T-helper 1 cell treated with Interleukin-12 subunit alpha and Interleukin-12 subunit beta and Interleukin-4 antibody, amounts not matched to agents 30 μg/mL and 1 μg/mL, for 36 hours (primary cell): ENCODE results near the gene ATF2.

Experiments used
- H3K27ac Mint-ChIP-seq: one replicate; pipeline ENCODE4 v1.8.0; 2021; ENCODE audit warnings: mild to moderate bottlenecking, mixed read lengths
- H3K27me3 Mint-ChIP-seq: one replicate; pipeline ENCODE4 v1.8.0; 2021; ENCODE audit warnings: low read depth, mixed read lengths
- H3K36me3 Mint-ChIP-seq: one replicate; pipeline ENCODE4 v1.8.0; 2021; ENCODE audit warnings: low read depth, mixed read lengths
- H3K4me1 Mint-ChIP-seq: one replicate; pipeline ENCODE4 v1.8.0; 2021; ENCODE audit warnings: low read depth, mixed read lengths
- H3K4me3 Mint-ChIP-seq: one replicate; pipeline ENCODE4 v1.8.0; 2021; ENCODE audit warnings: mild to moderate bottlenecking, moderate library complexity, mixed read lengths
- H3K9me3 Mint-ChIP-seq: one replicate; pipeline ENCODE4 v1.8.0; 2021; ENCODE audit warnings: mixed read lengths

The ATF2 gene, protein sequence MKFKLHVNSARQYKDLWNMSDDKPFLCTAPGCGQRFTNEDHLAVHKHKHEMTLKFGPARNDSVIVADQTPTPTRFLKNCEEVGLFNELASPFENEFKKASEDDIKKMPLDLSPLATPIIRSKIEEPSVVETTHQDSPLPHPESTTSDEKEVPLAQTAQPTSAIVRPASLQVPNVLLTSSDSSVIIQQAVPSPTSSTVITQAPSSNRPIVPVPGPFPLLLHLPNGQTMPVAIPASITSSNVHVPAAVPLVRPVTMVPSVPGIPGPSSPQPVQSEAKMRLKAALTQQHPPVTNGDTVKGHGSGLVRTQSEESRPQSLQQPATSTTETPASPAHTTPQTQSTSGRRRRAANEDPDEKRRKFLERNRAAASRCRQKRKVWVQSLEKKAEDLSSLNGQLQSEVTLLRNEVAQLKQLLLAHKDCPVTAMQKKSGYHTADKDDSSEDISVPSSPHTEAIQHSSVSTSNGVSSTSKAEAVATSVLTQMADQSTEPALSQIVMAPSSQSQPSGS

DNA sequence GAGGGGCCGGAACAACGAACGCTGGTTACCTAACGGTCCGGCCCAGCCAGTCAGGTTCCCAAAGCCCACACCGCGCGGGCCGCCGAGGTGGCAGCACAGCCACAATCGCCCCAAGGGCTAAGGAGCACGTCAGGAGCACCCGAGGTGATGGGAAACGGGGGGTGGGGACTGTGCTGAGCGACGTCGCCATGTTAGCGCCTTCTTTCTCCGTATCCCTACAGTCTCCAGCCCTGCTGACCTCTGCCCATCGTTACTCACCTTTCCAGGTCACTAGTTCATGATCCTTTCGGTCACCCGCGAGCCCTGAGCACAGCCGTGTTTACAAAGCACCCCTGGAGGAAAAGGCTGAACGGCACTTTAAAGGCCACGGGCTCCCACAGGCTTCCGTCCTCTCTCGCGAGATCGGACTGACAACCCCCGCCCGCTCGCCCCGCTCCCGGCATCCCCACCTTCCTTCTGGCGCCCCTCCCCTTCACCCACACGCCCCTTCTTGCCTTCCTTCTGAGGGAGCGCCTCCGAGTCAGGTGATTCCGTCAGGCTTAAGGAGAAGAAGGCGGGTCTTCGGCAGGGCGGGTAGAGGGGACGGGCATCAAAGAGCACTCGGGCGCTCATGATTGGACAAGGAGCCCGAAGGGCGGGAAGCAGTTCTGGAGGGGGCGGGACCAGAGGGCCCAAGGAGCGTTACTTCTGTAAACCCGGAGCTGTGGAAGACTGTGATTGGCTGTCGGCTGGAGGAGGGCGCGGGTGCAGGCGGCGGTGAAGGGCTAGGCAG is at the start of gene ATF2:
TSS of gene ATF2 (minus strand) at position 412 of the 772 bp plus-strand sequence. CDS start 31,760 bp downstream, outside the sequence.
- no peaks in the 10 kb centered on the region for H3K9me3 Mint-ChIP-seq
- no peaks in the 10 kb centered on the region for H3K27me3 Mint-ChIP-seq
- peaks cover 15% of the 10 kb centered on the region for H3K36me3 Mint-ChIP-seq
- H3K4me1 Mint-ChIP-seq = peaks cover 35% of the 10 kb centered on the region
- H3K27ac Mint-ChIP-seq = peak within 1 kb of the TSS; percentile 97
- H3K4me3 Mint-ChIP-seq = peak within 1 kb of the TSS; percentile 99

DNA sequence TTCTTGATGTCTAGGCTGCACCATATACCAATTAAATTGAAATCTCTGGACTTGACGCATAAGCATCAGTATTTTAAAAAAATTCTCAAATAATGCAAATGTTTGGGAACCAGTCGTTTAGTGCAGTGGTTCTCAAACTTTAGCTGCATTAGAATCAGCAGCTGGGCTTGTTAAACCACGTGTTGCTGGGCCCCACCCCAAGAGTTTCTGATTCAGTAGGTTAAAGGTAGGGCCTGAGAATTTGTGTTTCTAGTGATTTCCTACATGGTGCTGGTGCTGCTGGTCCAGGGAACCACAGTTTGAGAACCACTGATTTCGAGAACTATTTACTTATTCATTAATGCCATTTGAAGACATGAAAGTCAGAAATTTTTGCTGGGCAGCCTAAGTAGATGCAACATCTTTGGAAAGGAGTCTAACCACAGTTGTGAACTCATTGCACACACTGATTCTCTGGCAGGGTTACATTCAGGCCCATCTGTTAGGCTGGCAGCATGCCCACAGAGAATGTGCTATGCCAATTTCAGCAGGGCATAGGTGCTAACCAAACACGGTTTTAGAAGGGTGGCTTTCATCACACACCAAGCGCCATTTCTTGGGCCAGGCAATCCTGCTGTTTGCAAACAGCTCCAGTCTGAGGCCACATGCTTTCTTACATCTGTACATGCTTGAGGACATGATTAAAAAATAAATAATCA is 39.9 kb upstream of the ATF2 start:
- H3K36me3 Mint-ChIP-seq = no peaks in the 10 kb centered on the region
- H3K4me3 Mint-ChIP-seq = no peak overlapping the region
- no peak overlapping the region for H3K27ac Mint-ChIP-seq
- H3K9me3 Mint-ChIP-seq = no peaks in the 10 kb centered on the region
- peaks cover 2% of the 10 kb centered on the region for H3K4me1 Mint-ChIP-seq
- peaks cover 33% of the 10 kb centered on the region for H3K27me3 Mint-ChIP-seq

DNA sequence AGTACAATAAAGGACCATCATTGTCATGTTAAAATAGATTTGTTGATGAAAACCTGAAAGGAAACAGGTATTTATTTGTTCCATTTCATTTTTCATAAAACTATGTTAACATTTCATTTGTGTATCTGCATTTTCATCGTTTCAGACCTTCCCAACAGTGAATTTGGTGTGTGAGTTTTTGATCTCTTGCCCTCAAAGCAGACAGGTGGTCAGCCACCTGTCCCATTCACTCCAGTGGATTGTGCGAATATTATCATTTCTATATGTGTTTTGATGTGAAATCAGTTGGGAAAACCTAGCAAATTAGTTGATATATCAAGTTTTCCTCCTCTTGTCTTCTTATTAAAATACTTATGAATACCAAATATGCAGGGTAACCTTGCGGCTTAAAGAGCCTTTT is 38.9 kb upstream of the ATF2 start:
- H3K4me3 Mint-ChIP-seq = no peak overlapping the region
- no peak overlapping the region for H3K27ac Mint-ChIP-seq
- H3K27me3 Mint-ChIP-seq = peaks cover 28% of the 10 kb centered on the region
- peaks cover 2% of the 10 kb centered on the region for H3K4me1 Mint-ChIP-seq
- H3K9me3 Mint-ChIP-seq = no peaks in the 10 kb centered on the region
- no peaks in the 10 kb centered on the region for H3K36me3 Mint-ChIP-seq

DNA sequence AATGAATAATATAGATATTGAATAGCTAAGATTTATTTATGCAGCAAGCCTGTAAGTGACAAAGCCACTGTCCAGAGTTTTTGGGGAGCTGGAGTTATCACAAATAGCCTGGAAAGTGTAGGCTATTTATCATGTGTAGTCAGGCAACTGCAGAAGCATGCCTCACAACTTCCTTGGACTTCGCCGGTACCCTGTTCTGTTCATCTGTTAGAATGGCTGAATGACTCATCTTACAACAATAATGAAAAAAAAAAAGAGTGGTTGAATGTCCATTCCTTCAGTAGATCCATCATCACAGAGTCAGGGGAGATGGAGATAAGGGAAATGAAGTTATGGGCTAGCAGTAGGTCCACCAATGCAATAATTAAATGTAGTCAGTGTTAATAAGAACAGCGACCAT is 37.5 kb upstream of the ATF2 start:
- Mint-ChIP-seq H3K4me3 (no peak overlapping the region), H3K9me3 (no peaks in the 10 kb centered on the region), H3K4me1 (peaks cover 2% of the 10 kb centered on the region), H3K27me3 (peaks cover 28% of the 10 kb centered on the region), H3K27ac (no peak overlapping the region), H3K36me3 (no peaks in the 10 kb centered on the region)

DNA sequence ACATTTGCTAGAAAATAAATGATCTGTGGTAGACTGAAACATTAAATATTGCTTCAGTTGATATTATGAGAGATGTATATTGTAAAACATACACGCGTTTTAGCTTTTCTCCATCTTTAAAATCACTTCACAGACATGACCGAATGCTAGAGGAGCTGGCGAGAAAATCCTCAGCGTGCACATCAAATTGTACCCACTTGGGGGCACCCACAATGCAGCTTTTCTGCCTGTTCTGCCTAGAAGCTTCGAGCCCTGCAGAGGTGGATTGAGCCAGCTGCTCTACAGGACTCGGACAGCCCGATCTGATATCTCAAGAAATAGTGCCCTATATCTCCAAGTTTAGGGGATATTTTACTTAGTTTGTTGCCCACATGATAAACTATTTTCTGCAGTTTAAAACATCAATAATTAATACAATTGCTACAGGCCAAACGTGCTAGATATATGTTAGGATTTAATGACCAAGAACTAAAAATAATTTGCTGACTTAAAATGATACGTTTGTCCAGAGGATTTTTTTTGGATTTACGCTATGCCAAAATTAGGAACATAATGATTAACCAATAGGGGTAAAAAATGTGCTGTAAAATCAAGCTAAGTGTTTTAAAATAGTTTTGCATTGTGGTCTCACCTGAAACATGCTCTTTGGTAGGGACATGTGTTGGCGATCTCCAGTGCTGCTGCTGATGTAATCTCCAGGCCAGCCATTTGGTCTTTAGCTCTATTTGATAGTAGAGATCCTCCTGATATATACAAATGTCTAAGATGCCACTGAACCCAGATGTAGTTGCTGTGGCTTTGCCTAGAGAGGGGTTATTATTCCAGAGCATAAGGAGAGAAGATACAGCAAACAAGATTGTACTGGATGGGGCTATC is 35.9 kb upstream of the ATF2 start:
- no peaks in the 10 kb centered on the region for H3K9me3 Mint-ChIP-seq
- no peak overlapping the region for H3K27ac Mint-ChIP-seq

DNA sequence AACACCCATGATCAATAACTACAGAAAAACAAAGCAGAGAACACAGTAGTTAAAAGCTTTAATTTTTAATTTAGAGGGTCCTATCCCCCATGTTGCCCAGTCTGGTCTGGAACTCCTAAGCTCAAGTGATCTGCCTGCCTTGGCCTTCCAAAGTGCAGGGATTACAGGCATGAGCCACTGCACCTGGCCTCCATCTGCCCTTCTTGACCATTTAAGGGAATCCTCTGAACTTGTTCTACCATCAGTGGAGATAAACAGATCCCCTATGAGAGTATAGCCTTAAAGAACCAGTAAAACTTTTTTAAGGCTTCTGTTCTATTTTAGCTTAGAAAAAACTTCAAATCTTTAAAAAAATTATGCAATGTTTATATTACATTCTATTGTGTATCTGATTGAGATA is 27.0 kb upstream of the ATF2 start:
- Mint-ChIP-seq H3K27me3 (peaks cover 47% of the 10 kb centered on the region), H3K36me3 (no peaks in the 10 kb centered on the region), H3K4me1 (no peaks in the 10 kb centered on the region), H3K9me3 (peaks cover 5% of the 10 kb centered on the region), H3K27ac (no peak overlapping the region), H3K4me3 (no peak overlapping the region)

More for the DNA sequence above, 35.9 kb upstream of the ATF2 start:
- Mint-ChIP-seq H3K36me3 (no peaks in the 10 kb centered on the region), H3K4me3 (no peak overlapping the region), H3K4me1 (peaks cover 2% of the 10 kb centered on the region), H3K27me3 (peaks cover 33% of the 10 kb centered on the region)

DNA sequence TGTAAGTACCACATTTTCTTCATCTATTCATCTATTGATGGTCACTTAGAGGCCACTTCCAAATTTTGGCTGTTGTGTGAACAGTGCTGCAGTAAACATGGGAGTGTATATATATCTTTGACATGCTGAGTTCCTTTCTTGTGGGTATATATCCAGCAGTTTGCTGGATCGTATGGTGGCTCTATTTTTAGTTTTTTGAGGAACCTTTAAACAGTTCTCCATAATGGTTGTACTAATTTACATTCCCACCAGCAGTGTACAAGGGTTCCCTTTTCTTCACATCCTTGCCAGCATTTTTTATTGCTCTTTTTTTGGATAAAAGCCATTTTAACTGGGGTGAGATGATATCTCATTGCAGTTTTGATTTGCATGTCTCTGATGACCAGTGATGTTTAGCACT is 20.8 kb upstream of the ATF2 start:
- Mint-ChIP-seq H3K4me3 (no peak overlapping the region), H3K27me3 (peaks cover 42% of the 10 kb centered on the region), H3K9me3 (peaks cover 5% of the 10 kb centered on the region), H3K36me3 (no peaks in the 10 kb centered on the region), H3K27ac (no peak overlapping the region), H3K4me1 (no peaks in the 10 kb centered on the region)

DNA sequence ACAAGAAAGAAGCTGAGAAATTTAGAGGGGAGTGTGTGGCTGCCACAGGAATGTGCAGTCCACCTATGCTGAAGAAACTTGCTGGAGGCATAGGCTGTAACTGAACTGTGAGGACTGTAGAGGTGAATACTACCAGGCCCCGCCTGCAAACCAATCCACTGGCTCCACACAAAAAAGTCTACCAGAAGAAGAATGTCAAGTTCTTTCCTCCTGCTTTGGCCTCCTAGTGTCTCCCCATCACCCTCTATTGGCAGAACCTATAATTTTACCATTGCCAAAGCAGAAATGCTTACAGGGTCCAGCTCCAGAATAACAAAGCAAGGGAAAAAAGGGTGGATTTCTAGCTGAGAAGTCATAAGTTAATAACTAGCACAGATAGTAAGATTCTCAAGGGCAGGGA is 19.4 kb upstream of the ATF2 start:
- Mint-ChIP-seq H3K9me3 (peaks cover 5% of the 10 kb centered on the region), H3K36me3 (no peaks in the 10 kb centered on the region), H3K4me3 (no peak overlapping the region), H3K4me1 (no peaks in the 10 kb centered on the region), H3K27ac (no peak overlapping the region), H3K27me3 (peaks cover 35% of the 10 kb centered on the region)

DNA sequence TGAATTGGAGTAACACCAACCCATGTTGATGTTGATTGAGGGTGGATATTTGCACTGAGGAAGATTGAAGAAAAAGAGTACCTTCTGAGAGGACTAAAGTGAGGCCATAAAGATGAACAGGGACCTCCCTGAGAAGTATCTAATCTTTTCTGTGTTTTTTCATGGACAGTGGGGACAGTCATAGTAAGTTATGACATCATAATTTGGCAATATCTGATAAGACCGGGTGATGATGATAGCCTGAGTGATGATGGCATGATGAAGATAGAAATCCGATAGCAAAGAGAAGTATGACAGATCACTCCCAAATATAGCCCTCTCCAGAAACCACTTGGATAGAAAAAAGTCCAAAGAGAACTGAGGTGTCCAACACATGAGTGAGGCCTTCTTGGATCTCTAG is 15.7 kb upstream of the ATF2 start:
- Mint-ChIP-seq H3K36me3 (peaks cover 17% of the 10 kb centered on the region), H3K4me1 (peaks cover 11% of the 10 kb centered on the region), H3K27ac (no peak overlapping the region), H3K4me3 (no peak overlapping the region), H3K27me3 (peaks cover 8% of the 10 kb centered on the region), H3K9me3 (peaks cover 7% of the 10 kb centered on the region)

DNA sequence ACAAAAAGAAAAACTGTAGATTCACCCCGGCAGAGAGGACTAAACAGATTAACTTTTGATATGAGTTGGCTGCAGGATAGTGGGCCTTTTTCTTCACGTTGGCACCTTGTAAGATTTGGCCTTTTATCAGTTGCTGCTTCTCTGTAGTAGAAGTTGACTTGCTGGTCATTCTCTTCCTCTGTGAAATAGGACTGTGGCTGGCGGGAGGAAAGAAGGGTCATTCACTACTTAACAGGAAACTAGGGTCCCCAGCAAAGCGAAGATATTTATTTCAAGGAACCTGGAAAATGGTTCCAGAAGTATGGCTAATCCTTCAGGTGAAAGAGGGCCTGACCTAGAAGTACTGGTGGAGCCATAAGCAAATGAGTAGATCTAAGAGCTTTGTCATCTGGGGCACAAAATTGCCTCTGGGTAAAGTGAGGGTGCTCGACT is 13.9 kb upstream of the ATF2 start:
- H3K4me1 Mint-ChIP-seq = peaks cover 18% of the 10 kb centered on the region
- peaks cover 4% of the 10 kb centered on the region for H3K27me3 Mint-ChIP-seq
- peaks cover 28% of the 10 kb centered on the region for H3K36me3 Mint-ChIP-seq
- H3K4me3 Mint-ChIP-seq = peak overlapping the region; percentile 97
- peak overlapping the region; percentile 80 for H3K27ac Mint-ChIP-seq
- H3K9me3 Mint-ChIP-seq = peaks cover 7% of the 10 kb centered on the region

DNA sequence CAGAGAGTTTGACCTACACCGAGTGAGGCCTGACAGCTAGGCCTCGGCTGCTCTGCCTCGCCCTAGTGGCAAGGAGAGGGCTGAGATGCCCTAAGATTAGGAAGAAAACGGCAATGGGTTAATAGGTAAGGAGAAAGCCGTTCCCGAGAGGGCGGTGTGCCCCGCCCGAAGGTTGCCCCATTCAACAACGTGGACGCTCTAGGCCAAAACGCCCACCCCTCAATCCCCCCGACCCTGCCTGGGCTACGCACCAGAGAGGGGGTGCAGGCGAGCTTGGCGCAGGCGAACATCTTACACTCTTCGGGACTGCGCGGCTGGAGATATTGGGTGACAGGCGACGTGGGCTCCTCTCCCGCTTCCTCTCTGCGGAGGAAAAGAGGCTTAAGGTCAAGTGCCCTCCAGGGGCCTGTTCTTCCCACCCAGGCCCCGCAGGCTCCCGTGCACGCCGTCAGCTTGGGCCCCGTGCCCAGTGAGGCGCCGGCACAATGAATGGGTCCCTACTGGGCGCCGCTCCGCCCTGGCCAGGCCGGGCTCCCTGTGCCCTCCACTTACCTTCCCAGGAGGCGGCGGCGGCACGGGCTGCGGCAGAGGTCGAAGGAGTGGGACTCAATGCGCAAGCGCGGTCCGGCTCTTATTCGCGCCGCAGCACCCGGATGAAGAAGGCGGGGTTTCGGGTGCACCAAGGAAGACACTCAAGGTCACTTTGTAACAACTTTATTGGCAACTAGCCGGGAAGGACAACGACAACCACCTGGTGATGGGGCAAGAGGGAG is 13.3 kb upstream of the ATF2 start, which contains the start of gene ATP5MC3:
TSS of gene ATP5MC3 (minus strand) at position 607 of the 773 bp plus-strand sequence. CDS start at position 290, 317 bp downstream.
- peak within 1 kb of the TSS; percentile 86 for H3K27ac Mint-ChIP-seq
- peaks cover 32% of the 10 kb centered on the region for H3K36me3 Mint-ChIP-seq
- H3K4me1 Mint-ChIP-seq = peaks cover 22% of the 10 kb centered on the region
- no peaks in the 10 kb centered on the region for H3K27me3 Mint-ChIP-seq
- H3K4me3 Mint-ChIP-seq = peak within 1 kb of the TSS; percentile 97
- peaks cover 7% of the 10 kb centered on the region for H3K9me3 Mint-ChIP-seq

DNA sequence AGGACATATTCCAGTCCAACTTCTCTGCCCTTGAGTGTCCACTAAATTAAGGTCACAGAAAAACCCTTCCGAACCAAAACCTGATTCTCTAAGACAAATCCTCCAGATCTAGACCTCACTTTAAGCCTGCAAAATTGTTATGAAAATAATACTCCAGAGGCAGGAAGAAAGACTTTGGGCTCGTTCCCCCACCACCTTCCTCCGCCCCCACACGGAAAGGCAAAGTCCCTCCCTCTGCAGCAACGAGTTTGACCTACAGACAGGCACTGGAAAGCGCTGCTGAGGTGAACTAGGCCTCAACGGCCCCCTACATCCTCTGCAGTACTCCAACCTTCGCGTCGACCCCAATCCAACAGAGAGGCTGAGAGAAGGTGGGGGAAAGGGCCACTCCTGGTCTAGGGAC is 12.7 kb upstream of the ATF2 start:
- peaks cover 7% of the 10 kb centered on the region for H3K9me3 Mint-ChIP-seq
- H3K27ac Mint-ChIP-seq = peak overlapping the region; percentile 86
- peak overlapping the region; percentile 97 for H3K4me3 Mint-ChIP-seq
- H3K36me3 Mint-ChIP-seq = peaks cover 36% of the 10 kb centered on the region
- no peaks in the 10 kb centered on the region for H3K27me3 Mint-ChIP-seq
- peaks cover 26% of the 10 kb centered on the region for H3K4me1 Mint-ChIP-seq

DNA sequence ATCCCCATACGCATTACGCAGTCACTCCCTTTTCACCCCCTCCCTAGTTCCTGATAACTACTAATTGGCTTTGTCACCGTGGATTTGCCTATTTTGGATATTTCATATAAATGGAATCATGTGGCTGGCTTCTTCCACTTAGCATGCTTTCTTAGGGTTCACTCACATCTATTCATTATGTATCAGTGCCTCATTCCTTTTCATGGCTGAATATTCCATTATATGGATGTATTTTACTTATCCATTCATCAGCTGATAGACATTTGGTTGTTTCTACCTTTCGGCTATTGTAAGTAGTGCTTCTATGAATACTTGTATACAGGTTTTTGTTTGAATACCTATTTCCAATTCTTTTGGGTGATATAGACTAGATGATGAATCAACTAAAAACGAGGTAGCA is 8.6 kb upstream of the ATF2 start:
- peaks cover 50% of the 10 kb centered on the region for H3K36me3 Mint-ChIP-seq
- no peak overlapping the region for H3K4me3 Mint-ChIP-seq
- no peaks in the 10 kb centered on the region for H3K27me3 Mint-ChIP-seq
- H3K27ac Mint-ChIP-seq = no peak overlapping the region
- peaks cover 2% of the 10 kb centered on the region for H3K9me3 Mint-ChIP-seq
- H3K4me1 Mint-ChIP-seq = peaks cover 27% of the 10 kb centered on the region
